Measurements from ENCODE around the gene HAPLN3. TPM values are rescaled to one million over a fixed set of nuclear protein-coding genes. Genes with fewer than 3 reads are reported as not detected.

The HAPLN3 gene
- polyA plus RNA-seq, 1 donor: 2.8 TPM

DNA sequence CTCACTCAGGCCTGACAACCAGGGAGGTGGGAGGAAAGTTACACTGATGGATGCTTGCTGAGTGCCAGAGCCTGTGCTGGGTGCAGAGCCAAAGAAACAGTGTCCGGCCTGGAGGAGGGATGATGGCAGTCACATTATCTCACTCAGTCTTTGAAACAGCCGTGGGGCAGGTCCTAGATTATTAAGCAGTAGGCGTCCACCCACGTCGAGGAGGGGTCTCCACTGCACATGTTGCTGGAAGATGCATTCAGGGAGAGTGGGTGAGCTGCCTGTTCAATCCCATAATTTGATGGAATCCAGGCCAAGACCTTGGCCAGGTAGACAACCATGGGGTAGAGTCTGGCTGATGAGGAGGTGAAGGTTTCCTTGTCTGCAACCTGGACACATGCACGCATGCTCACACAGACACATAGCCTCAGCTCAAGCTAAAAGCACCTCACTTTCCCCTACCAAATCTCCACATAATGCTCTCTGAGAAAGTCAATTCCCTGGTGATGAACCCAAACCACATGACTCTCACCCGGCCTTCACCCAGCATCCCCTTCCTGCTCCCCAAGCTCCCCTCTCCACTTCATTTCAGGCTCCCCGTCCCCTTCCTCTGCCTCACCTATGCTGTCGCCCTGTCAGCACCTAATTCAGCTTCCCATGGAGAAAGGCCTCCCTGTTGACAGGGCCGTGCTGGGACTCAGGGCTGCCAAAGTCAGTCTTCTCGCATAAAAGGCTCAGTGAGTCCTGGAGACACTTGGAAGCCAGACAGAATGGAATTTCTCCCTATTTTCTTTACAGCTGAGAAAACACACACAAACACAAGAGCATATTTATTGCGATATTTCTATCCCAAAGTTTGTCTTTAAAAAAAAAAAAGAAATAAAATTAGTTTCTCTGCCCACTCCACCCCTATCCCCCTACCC lies 62.3 kb downstream of the HAPLN3 start:
- H3K27me3 ChIP-seq (ENCODE audit: control insufficient read depth, insufficient read depth, low read length): no peaks in the 10 kb centered on the region
- no peak overlapping the region for H3K4me3 ChIP-seq (ENCODE audit: low read length)
- H3K36me3 ChIP-seq (ENCODE audit: control insufficient read depth, insufficient read depth, low read length): no peaks in the 10 kb centered on the region
- H3K27ac ChIP-seq (ENCODE audit: low read length): no peak overlapping the region
- WGBS (ENCODE audit: insufficient coverage, low lambda C conversion rate): 20% methylated on average over 1 of the region's 12 CpGs
- H3K9me3 ChIP-seq (ENCODE audit: control insufficient read depth, low read depth, low read length): no peaks in the 10 kb centered on the region
- H3K4me1 ChIP-seq (ENCODE audit: control insufficient read depth, insufficient read depth, low read length): no peaks in the 10 kb centered on the region
- DNase-seq: no peak

DNA sequence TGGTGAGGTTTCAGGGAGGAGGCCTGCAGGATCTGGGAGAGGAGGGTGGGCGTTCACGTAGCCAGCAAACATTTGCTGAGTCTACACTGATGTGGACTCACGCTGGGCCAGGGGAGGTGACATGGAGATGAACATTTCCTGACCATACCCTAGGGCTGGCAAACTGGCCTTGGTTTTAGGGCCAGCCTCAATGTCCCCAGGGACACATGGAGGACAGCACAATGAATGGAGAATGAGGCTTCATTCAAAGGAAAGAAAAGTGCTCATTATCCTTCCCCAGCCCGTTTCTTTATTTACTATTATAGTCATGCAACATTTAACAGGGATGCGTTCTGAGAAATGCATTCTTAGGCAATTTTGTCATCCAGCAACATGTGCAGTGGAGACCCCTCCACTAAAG lies 65.3 kb downstream of the HAPLN3 start:
- H3K9me3 ChIP-seq (ENCODE audit: control insufficient read depth, low read depth, low read length): no peaks in the 10 kb centered on the region
- no peak overlapping the region for H3K4me3 ChIP-seq (ENCODE audit: low read length)
- no CpG with 5 or more reads among the region's 5 CpGs for WGBS (ENCODE audit: insufficient coverage, low lambda C conversion rate)
- no peak for DNase-seq
- no peaks in the 10 kb centered on the region for H3K36me3 ChIP-seq (ENCODE audit: control insufficient read depth, insufficient read depth, low read length)
- H3K4me1 ChIP-seq (ENCODE audit: control insufficient read depth, insufficient read depth, low read length): no peaks in the 10 kb centered on the region
- H3K27me3 ChIP-seq (ENCODE audit: control insufficient read depth, insufficient read depth, low read length): no peaks in the 10 kb centered on the region
- no peak overlapping the region for H3K27ac ChIP-seq (ENCODE audit: low read length)

GRCh38 chr15:88828791-88829190 lies 66.6 kb downstream of the HAPLN3 start:
- DNase-seq: no peak

More at GRCh38 chr15:88828791-88829190, 66.6 kb downstream of the HAPLN3 start:
- Histone ChIP-seq H3K27ac (ENCODE audit: low read length) (no peak overlapping the region), H3K4me1 (ENCODE audit: control insufficient read depth, insufficient read depth, low read length) (no peaks in the 10 kb centered on the region), H3K36me3 (ENCODE audit: control insufficient read depth, insufficient read depth, low read length) (no peaks in the 10 kb centered on the region), H3K4me3 (ENCODE audit: low read length) (no peak overlapping the region), H3K9me3 (ENCODE audit: control insufficient read depth, low read depth, low read length) (no peaks in the 10 kb centered on the region), H3K27me3 (ENCODE audit: control insufficient read depth, insufficient read depth, low read length) (no peaks in the 10 kb centered on the region)
- 72% methylated on average over 2 of the region's 5 CpGs for WGBS (ENCODE audit: insufficient coverage, low lambda C conversion rate)

Other genes starting within 250 kb of the HAPLN3 start
- gene ACAN, start 92.1 kb downstream of the HAPLN3 start, polyA plus RNA-seq: 0.16 TPM
- 36.7 TPM for gene MFGE8, start 17.8 kb upstream of the HAPLN3 start, polyA plus RNA-seq
- 58.1 TPM for gene ABHD2, start 192.9 kb upstream of the HAPLN3 start, polyA plus RNA-seq

All from large intestine (tissue), 3 donors.